ENCODE measurements around the gene KSR2.

Gene KSR2

GRCh38 chr12:117583092-117583491 lies 385.7 kb downstream of the KSR2 start:
- no peak for DNase-seq
- Histone ChIP-seq H2BK120ac (ENCODE audit: low read depth, low read length) (no peak overlapping the region), H3K27me3 (ENCODE audit: control insufficient read depth in 1 of 2, insufficient read depth in 1 of 2, low read length in 2 of 2) (peaks cover 0 to 82% of the 10 kb centered on the region in 2 experiments), H3K18ac (ENCODE audit: low read depth in 1 of 2, low read length in 2 of 2) (no peak overlapping the region), H3K4me3 (ENCODE audit: insufficient read depth in 1 of 2, low read depth in 1 of 2, low read length in 2 of 2) (no peak overlapping the region), H2AK5ac (ENCODE audit: low read length, severe bottlenecking) (no peak overlapping the region), H2BK12ac (ENCODE audit: low read length in 2 of 2) (no peak overlapping the region), H4K8ac (ENCODE audit: low read length) (no peak overlapping the region), H3K36me3 (ENCODE audit: control insufficient read depth in 1 of 2, insufficient read depth in 2 of 2, low read depth in 1 of 2, low read length in 2 of 2) (no peaks in the 10 kb centered on the region), H3K4ac (ENCODE audit: low read depth in 1 of 2, low read length in 2 of 2) (no peak overlapping the region), H3K79me1 (replicated peaks; ENCODE audit: low read length, poor library complexity, severe bottlenecking) (no peaks in the 10 kb centered on the region), H3K14ac (ENCODE audit: low read length in 2 of 2) (no peak overlapping the region), H3K9ac (ENCODE audit: low read length) (no peak overlapping the region), H4K91ac (ENCODE audit: low read length) (no peak overlapping the region), H2AFZ (ENCODE audit: low read depth, low read length) (no peak overlapping the region), H3K4me1 (ENCODE audit: control insufficient read depth, insufficient read depth, low read depth, low read length) (peaks cover 9% of the 10 kb centered on the region), H2BK15ac (ENCODE audit: low read depth, poor library complexity, severe bottlenecking) (no peak overlapping the region), H3K23ac (ENCODE audit: low read length in 2 of 2) (no peak overlapping the region), H3K9me3 (ENCODE audit: control insufficient read depth, low read length) (no peaks in the 10 kb centered on the region), H3K27ac (ENCODE audit: low read length, poor library complexity, severe bottlenecking) (no peak overlapping the region), H2BK5ac (ENCODE audit: low read depth, low read length, poor library complexity, severe bottlenecking) (no peak overlapping the region), H3K4me2 (ENCODE audit: low read length, poor library complexity, severe bottlenecking) (no peak overlapping the region)
- WGBS = 77% methylated on average over 2 of the region's 2 CpGs

DNA sequence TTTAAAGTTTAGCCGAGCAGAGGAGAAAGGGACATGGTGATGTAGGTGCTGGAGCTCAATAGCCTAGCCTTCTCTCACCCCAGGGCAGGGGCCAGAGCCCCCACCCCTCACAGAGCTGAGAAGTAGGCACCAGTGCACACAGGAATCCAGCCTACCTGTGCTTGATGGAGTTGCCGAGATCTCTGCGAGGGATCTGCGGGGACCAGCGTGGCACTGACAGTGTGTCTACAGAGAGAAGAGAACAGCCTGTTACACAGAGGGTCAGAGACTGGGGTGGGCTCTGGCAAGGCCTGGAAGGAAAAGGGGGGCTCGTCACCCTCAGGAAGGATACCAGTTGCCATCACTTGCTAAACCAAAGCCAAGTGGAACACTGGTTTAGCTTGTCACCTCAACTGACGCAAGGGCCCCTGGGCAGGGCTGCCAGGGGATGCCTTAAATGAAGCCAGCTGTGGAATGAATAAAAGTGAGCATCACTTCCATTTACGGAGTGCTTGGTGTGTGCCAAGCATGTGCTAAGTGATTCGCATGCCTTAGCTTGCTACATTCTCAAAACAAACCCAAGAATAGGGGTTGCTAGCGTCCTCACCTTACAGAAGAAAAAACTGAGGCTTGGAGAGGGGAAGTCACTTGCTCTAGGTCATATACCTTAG lies 386.5 kb downstream of the KSR2 start:
- H3K4me2 ChIP-seq (ENCODE audit: low read length, poor library complexity, severe bottlenecking) = no peak overlapping the region
- no peak overlapping the region for H4K8ac ChIP-seq (ENCODE audit: low read length)
- no peak overlapping the region for H2BK5ac ChIP-seq (ENCODE audit: low read depth, low read length, poor library complexity, severe bottlenecking)
- no peaks in the 10 kb centered on the region for H3K79me1 ChIP-seq (replicated peaks; ENCODE audit: low read length, poor library complexity, severe bottlenecking)
- H4K91ac ChIP-seq (ENCODE audit: low read length) = no peak overlapping the region
- peak overlapping the region; percentile 1 for H2AK5ac ChIP-seq (ENCODE audit: low read length, severe bottlenecking)
- peaks cover 0 to 78% of the 10 kb centered on the region in 2 experiments for H3K27me3 ChIP-seq (ENCODE audit: control insufficient read depth in 1 of 2, insufficient read depth in 1 of 2, low read length in 2 of 2)
- WGBS = 71% methylated on average over 8 of the region's 10 CpGs
- no peak overlapping the region for H3K4me3 ChIP-seq (ENCODE audit: insufficient read depth in 1 of 2, low read depth in 1 of 2, low read length in 2 of 2)
- H2BK120ac ChIP-seq (ENCODE audit: low read depth, low read length) = no peak overlapping the region
- no peak overlapping the region for H3K27ac ChIP-seq (ENCODE audit: low read length, poor library complexity, severe bottlenecking)
- H3K36me3 ChIP-seq (ENCODE audit: control insufficient read depth in 1 of 2, insufficient read depth in 2 of 2, low read depth in 1 of 2, low read length in 2 of 2) = no peaks in the 10 kb centered on the region
- H3K18ac ChIP-seq (ENCODE audit: low read depth in 1 of 2, low read length in 2 of 2) = no peak overlapping the region
- no peak overlapping the region for H2BK15ac ChIP-seq (ENCODE audit: low read depth, poor library complexity, severe bottlenecking)
- no peak overlapping the region for H3K14ac ChIP-seq (ENCODE audit: low read length in 2 of 2)
- H3K9ac ChIP-seq (ENCODE audit: low read length) = no peak overlapping the region
- DNase-seq = no peak
- no peaks in the 10 kb centered on the region for H3K9me3 ChIP-seq (ENCODE audit: control insufficient read depth, low read length)
- H3K23ac ChIP-seq (ENCODE audit: low read length in 2 of 2) = no peak overlapping the region
- H3K4ac ChIP-seq (ENCODE audit: low read depth in 1 of 2, low read length in 2 of 2) = no peak overlapping the region
- H2BK12ac ChIP-seq (ENCODE audit: low read length in 2 of 2) = no peak overlapping the region
- peaks cover 9% of the 10 kb centered on the region for H3K4me1 ChIP-seq (ENCODE audit: control insufficient read depth, insufficient read depth, low read depth, low read length)
- no peak overlapping the region for H2AFZ ChIP-seq (ENCODE audit: low read depth, low read length)

GRCh38 chr12:117580718-117581062 lies 388.1 kb downstream of the KSR2 start:
- Histone ChIP-seq H4K8ac (ENCODE audit: low read length) (no peak overlapping the region), H3K14ac (ENCODE audit: low read length in 2 of 2) (no peak overlapping the region), H2AK5ac (ENCODE audit: low read length, severe bottlenecking) (no peak overlapping the region), H3K27ac (ENCODE audit: low read length, poor library complexity, severe bottlenecking) (no peak overlapping the region), H3K27me3 (ENCODE audit: control insufficient read depth in 1 of 2, insufficient read depth in 1 of 2, low read length in 2 of 2) (peaks cover 0 to 65% of the 10 kb centered on the region in 2 experiments), H2BK5ac (ENCODE audit: low read depth, low read length, poor library complexity, severe bottlenecking) (no peak overlapping the region), H2BK120ac (ENCODE audit: low read depth, low read length) (no peak overlapping the region), H3K4me3 (ENCODE audit: insufficient read depth in 1 of 2, low read depth in 1 of 2, low read length in 2 of 2) (no peak overlapping the region), H3K9me3 (ENCODE audit: control insufficient read depth, low read length) (no peaks in the 10 kb centered on the region), H3K4me2 (ENCODE audit: low read length, poor library complexity, severe bottlenecking) (no peak overlapping the region), H3K36me3 (ENCODE audit: control insufficient read depth in 1 of 2, insufficient read depth in 2 of 2, low read depth in 1 of 2, low read length in 2 of 2) (no peaks in the 10 kb centered on the region), H3K23ac (ENCODE audit: low read length in 2 of 2) (no peak overlapping the region), H2BK15ac (ENCODE audit: low read depth, poor library complexity, severe bottlenecking) (no peak overlapping the region), H2AFZ (ENCODE audit: low read depth, low read length) (no peak overlapping the region), H3K9ac (ENCODE audit: low read length) (no peak overlapping the region), H3K4ac (ENCODE audit: low read depth in 1 of 2, low read length in 2 of 2) (no peak overlapping the region), H3K4me1 (ENCODE audit: control insufficient read depth, insufficient read depth, low read depth, low read length) (peaks cover 9% of the 10 kb centered on the region), H3K79me1 (replicated peaks; ENCODE audit: low read length, poor library complexity, severe bottlenecking) (no peaks in the 10 kb centered on the region), H3K18ac (ENCODE audit: low read depth in 1 of 2, low read length in 2 of 2) (no peak overlapping the region), H4K91ac (ENCODE audit: low read length) (no peak overlapping the region), H2BK12ac (ENCODE audit: low read length in 2 of 2) (no peak overlapping the region)
- no peak for DNase-seq
- 30% methylated on average over 8 of the region's 8 CpGs for WGBS

DNA sequence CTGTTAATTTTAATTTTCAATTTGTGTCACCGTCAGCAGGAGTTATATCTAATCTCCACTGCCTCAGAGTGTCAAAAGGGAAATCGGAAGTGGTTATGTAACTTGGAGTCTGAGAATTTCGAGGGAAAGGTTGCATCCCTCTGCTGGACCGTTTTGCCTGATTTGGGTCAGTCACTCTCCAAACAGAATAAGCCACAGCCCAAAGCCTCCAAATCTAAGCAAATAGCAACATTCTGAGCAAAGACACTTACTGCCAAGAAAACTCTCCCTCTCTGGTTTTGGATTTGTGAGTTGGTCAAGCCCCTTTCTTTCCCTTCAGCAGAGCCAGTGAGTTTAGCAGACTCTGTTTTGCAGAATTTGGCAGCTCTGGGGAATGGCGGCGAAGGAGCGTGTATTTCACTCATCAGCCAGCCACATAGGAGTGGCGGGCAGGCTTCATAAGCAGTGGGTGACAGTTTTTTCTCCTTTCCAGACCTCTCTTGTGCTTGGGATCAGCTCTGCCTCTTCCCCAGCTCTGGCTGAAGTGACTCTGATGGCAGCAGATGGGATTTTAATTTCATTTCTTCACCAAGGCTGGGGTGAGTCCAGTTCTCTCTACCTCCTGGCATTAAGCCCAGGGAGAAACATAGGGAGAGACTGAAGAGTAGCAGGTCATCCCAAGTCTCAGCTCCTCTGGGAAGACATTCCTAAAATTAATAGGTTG lies 388.6 kb downstream of the KSR2 start:
- Histone ChIP-seq H3K9ac (ENCODE audit: low read length) (no peak overlapping the region), H3K18ac (ENCODE audit: low read depth in 1 of 2, low read length in 2 of 2) (no peak overlapping the region), H3K4me1 (ENCODE audit: control insufficient read depth, insufficient read depth, low read depth, low read length) (peaks cover 9% of the 10 kb centered on the region), H4K8ac (ENCODE audit: low read length) (no peak overlapping the region), H3K4ac (ENCODE audit: low read depth in 1 of 2, low read length in 2 of 2) (no peak overlapping the region), H3K4me3 (ENCODE audit: insufficient read depth in 1 of 2, low read depth in 1 of 2, low read length in 2 of 2) (no peak overlapping the region), H3K27me3 (ENCODE audit: control insufficient read depth in 1 of 2, insufficient read depth in 1 of 2, low read length in 2 of 2) (peaks cover 0 to 65% of the 10 kb centered on the region in 2 experiments), H3K79me1 (replicated peaks; ENCODE audit: low read length, poor library complexity, severe bottlenecking) (no peaks in the 10 kb centered on the region), H2AFZ (ENCODE audit: low read depth, low read length) (no peak overlapping the region), H3K14ac (ENCODE audit: low read length in 2 of 2) (no peak overlapping the region), H2BK5ac (ENCODE audit: low read depth, low read length, poor library complexity, severe bottlenecking) (no peak overlapping the region), H3K4me2 (ENCODE audit: low read length, poor library complexity, severe bottlenecking) (no peak overlapping the region), H3K23ac (ENCODE audit: low read length in 2 of 2) (no peak overlapping the region), H2BK120ac (ENCODE audit: low read depth, low read length) (no peak overlapping the region), H2BK15ac (ENCODE audit: low read depth, poor library complexity, severe bottlenecking) (no peak overlapping the region), H4K91ac (ENCODE audit: low read length) (no peak overlapping the region), H3K36me3 (ENCODE audit: control insufficient read depth in 1 of 2, insufficient read depth in 2 of 2, low read depth in 1 of 2, low read length in 2 of 2) (no peaks in the 10 kb centered on the region), H3K27ac (ENCODE audit: low read length, poor library complexity, severe bottlenecking) (no peak overlapping the region), H3K9me3 (ENCODE audit: control insufficient read depth, low read length) (no peaks in the 10 kb centered on the region), H2BK12ac (ENCODE audit: low read length in 2 of 2) (no peak overlapping the region), H2AK5ac (ENCODE audit: low read length, severe bottlenecking) (peak overlapping the region; percentile 36)
- 80% methylated on average over 8 of the region's 8 CpGs for WGBS
- DNase-seq = no peak

Data from mesenchymal stem cell (in vitro differentiated cells and primary cell).